A549 treated with dexamethasone at 1 μM for 4 hours (cell line): Measurements from ENCODE around the gene RALBP1. TPM values are rescaled to one million over a fixed set of nuclear protein-coding genes. Genes with fewer than 3 reads are reported as not detected.

ENCODE experiments used
- total RNA-seq: library from RNA; stranded (reverse); fragments of 200-300 nt; extraction: Qiagen RNA extraction; gene quantifications from 5 replicates; pipeline ENCODE4 v1.2.3, GENCODE V29; 2022

Gene RALBP1
- total RNA-seq, result 25.1 to 33.8 TPM (median 32.8 TPM) in 5 replicates

GRCh38 chr18:9474983-9475642 lies at the start of gene RALBP1:
RALBP1 (plus strand) TSS chr18:9475513; CDS start chr18:9513046, 37,533 bp downstream.

Other genes starting within 250 kb of the RALBP1 start
- gene TWSG1, start 140.7 kb upstream of the RALBP1 start, total RNA-seq, result 13.1 to 19.2 TPM (median 18.2 TPM) in 5 replicates
- 36.2 to 47.7 TPM (median 41.8 TPM) in 5 replicates for gene PPP4R1, start 139.0 kb downstream of the RALBP1 start, total RNA-seq
- 18.7 to 24.9 TPM (median 22.5 TPM) in 5 replicates for gene RAB31, start 232.8 kb downstream of the RALBP1 start, total RNA-seq